Smooth muscle cell (in vitro differentiated cells): ENCODE measurements around the gene MLLT3. TPM values are rescaled to one million over a fixed set of nuclear protein-coding genes. Genes with fewer than 3 reads are reported as not detected.
A peak's percentile ranks its signal among the peaks of the same experiment; 100 is the strongest.

ENCODE experiments used
- DNase-seq: peaks from one replicate; lab custom pipeline; 2025; ENCODE audit not compliant: unreplicated experiment; lab: John Stamatoyannopoulos, UW
- H2AFZ ChIP-seq: fragments of 200-600 bp; sonication (generic); 2 replicates; pipeline ENCODE4 v1.6.0; 2016; ENCODE audit warnings: antibody characterized with exemption, low read depth, mild to moderate bottlenecking
- H3F3A ChIP-seq: fragments of 200-600 bp; sonication (generic); 2 replicates; pipeline ENCODE4 v1.6.0; 2017; ENCODE audit warnings: antibody characterized with exemption, low read depth
- H3K27ac ChIP-seq: fragments of 200-600 bp; sonication (generic); 2 replicates; pipeline ENCODE4 v1.5.1; 2016; ENCODE audit warnings: low read depth, mild to moderate bottlenecking
- H3K27me3 ChIP-seq: fragments of 200-600 bp; sonication (generic); 2 replicates; pipeline ENCODE4 v1.6.1; 2016; ENCODE audit warnings: low read depth, mild to moderate bottlenecking
- H3K36me3 ChIP-seq: fragments of 200-600 bp; sonication (generic); 2 replicates; pipeline ENCODE4 v1.5.1; 2016; ENCODE audit warnings: low read depth
- H3K4me1 ChIP-seq: fragments of 200-600 bp; sonication (generic); 2 replicates; pipeline ENCODE4 v1.5.1; 2016; ENCODE audit warnings: low read depth
- H3K4me2 ChIP-seq: fragments of 200-600 bp; sonication (generic); 2 replicates; pipeline ENCODE4 v1.6.0; 2016; ENCODE audit warnings: mild to moderate bottlenecking
- H3K4me3 ChIP-seq: fragments of 200-600 bp; sonication (generic); 2 replicates; pipeline ENCODE4 v1.5.1; 2016; ENCODE audit warnings: mild to moderate bottlenecking
- H3K79me2 ChIP-seq: fragments of 200-600 bp; sonication (generic); 2 replicates; pipeline ENCODE4 v1.6.0; 2016; ENCODE audit warnings: low read depth, mild to moderate bottlenecking
- H3K9ac ChIP-seq: fragments of 200-600 bp; sonication (generic); 2 replicates; pipeline ENCODE4 v1.6.0; 2016; ENCODE audit warnings: low read depth
- H3K9me3 ChIP-seq: fragments of 200-600 bp; sonication (generic); replicated peaks from 2 replicates; pipeline ENCODE4 v1.5.1; 2016; ENCODE audit warnings: low read depth
- H4K20me1 ChIP-seq: fragments of 200-600 bp; sonication (generic); 2 replicates; pipeline ENCODE4 v1.6.0; 2016; ENCODE audit warnings: low read depth
- CTCF ChIP-seq: fragments of 200-600 bp; sonication (generic); IDR thresholded peaks from 2 replicates; pipeline ENCODE4 v1.5.1; 2017; ENCODE audit warnings: borderline replicate concordance, mild to moderate bottlenecking, antibody characterized with exemption; ENCODE audit not compliant: insufficient read depth, poor library complexity, severe bottlenecking
- WGBS: methylation state at CpG from one replicate; pipeline ENCODE4 v1.1.7; 2016; ENCODE audit warnings: low lambda C conversion rate; 5-methylcytosine and 5-hydroxymethylcytosine counted together
- polyA plus RNA-seq: library from polyadenylated mRNA; unstranded; fragments of >200 nt; fragmentation: Nextera tagmentation; extraction: Ambion mirVana; gene quantifications from 2 replicates; pipeline ENCODE4 v1.2.1, GENCODE V29; 2016
- total RNA-seq: library from RNA; depleted of rRNA; stranded (reverse); fragments of >200 nt; gene quantifications from 2 replicates; pipeline ENCODE4 v1.2.3, GENCODE V29; 2014

MLLT3 gene
- total and polyA plus RNA-seq, 2 experiments from 2014 or later: 21.9 to 29.9 TPM

GRCh38 chr9:20630241-20630943 is 8.1 kb upstream of the MLLT3 start:
- no peak overlapping the region for H3K9ac ChIP-seq
- H3K27ac ChIP-seq: no peak overlapping the region
- no peaks in the 10 kb centered on the region for H3K27me3 ChIP-seq
- TF ChIP-seq CTCF: no peak
- no peaks in the 10 kb centered on the region for H3K4me1 ChIP-seq
- no peak overlapping the region for H3K4me2 ChIP-seq
- no peaks in the 10 kb centered on the region for H3K9me3 ChIP-seq
- H4K20me1 ChIP-seq: no peaks in the 10 kb centered on the region
- no peak overlapping the region for H2AFZ ChIP-seq
- 84% methylated on average over 4 of the region's 4 CpGs for WGBS
- no peaks in the 10 kb centered on the region for H3K36me3 ChIP-seq
- no peaks in the 10 kb centered on the region for H3F3A ChIP-seq
- no peak for DNase-seq
- no peak overlapping the region for H3K4me3 ChIP-seq
- no peaks in the 10 kb centered on the region for H3K79me2 ChIP-seq

GRCh38 chr9:20625003-20625349 is 2.7 kb upstream of the MLLT3 start:
- Histone ChIP-seq H3K9ac (no peak overlapping the region), H3K36me3 (no peaks in the 10 kb centered on the region), H3K27me3 (no peaks in the 10 kb centered on the region), H3K79me2 (peaks cover 17% of the 10 kb centered on the region), H3K27ac (no peak overlapping the region), H3K9me3 (no peaks in the 10 kb centered on the region), H3F3A (peaks cover 10% of the 10 kb centered on the region), H2AFZ (peak overlapping the region; percentile 90), H3K4me3 (peak overlapping the region; percentile 87), H3K4me1 (no peaks in the 10 kb centered on the region), H4K20me1 (no peaks in the 10 kb centered on the region), H3K4me2 (peak overlapping the region; percentile 97)
- TF ChIP-seq CTCF: no peak
- no peak for DNase-seq
- 75% methylated on average over 2 of the region's 2 CpGs for WGBS

DNA sequence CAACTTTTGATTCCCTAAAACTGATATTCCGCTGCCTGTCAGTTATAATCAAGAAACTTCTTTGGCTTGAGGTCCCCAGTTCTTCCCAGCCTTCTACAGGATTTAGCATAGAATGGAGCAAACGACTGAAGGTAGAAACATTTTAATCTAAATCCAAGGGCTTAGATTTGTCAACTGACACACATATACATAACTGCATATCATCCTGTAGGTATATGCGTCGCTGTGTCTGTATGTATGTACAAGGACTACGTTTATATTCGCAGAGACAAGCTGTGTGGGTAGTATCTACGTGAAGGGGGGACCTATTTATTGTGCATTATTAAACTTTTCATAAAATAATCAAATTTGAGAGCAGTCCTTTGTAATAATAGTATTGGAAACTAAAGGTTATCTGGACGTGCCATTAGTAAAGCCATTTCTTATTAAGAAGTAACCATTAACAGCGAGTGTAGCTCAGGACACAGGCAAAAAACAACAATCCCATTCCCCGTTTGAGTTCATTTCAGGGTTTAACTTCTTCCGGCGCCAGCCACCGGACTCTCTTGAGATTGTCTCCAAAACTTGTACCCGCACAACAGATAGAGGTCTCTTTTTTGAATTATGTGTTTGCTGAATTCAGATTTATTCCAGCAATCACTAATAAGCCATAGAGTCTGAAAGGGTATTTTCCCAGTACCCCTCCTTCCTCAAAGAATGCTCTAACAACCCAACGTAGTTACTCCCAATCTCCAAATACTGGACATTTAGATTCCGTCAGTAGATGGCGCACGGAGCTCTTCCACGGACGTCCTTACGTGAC is 2.1 kb upstream of the MLLT3 start:
- Histone ChIP-seq H3F3A (peaks cover 14% of the 10 kb centered on the region), H3K4me2 (peak overlapping the region; percentile 97), H3K27ac (peak overlapping the region; percentile 0), H2AFZ (peak overlapping the region; percentile 90), H3K36me3 (no peaks in the 10 kb centered on the region), H3K4me3 (peak overlapping the region; percentile 87), H3K27me3 (no peaks in the 10 kb centered on the region), H3K9me3 (no peaks in the 10 kb centered on the region), H4K20me1 (peaks cover 4% of the 10 kb centered on the region), H3K4me1 (peaks cover 4% of the 10 kb centered on the region), H3K9ac (no peak overlapping the region), H3K79me2 (peaks cover 23% of the 10 kb centered on the region)
- no peak for DNase-seq
- WGBS: 8% methylated on average over 21 of the region's 21 CpGs
- TF ChIP-seq CTCF: peak; percentile 78
